ENCODE results near the gene MRPL54. TPM values are rescaled to one million over a fixed set of nuclear protein-coding genes. Genes with fewer than 3 reads are reported as not detected.

MRPL54 gene
- total RNA-seq, 1 donor from 2014 or later: 53.2 TPM

DNA sequence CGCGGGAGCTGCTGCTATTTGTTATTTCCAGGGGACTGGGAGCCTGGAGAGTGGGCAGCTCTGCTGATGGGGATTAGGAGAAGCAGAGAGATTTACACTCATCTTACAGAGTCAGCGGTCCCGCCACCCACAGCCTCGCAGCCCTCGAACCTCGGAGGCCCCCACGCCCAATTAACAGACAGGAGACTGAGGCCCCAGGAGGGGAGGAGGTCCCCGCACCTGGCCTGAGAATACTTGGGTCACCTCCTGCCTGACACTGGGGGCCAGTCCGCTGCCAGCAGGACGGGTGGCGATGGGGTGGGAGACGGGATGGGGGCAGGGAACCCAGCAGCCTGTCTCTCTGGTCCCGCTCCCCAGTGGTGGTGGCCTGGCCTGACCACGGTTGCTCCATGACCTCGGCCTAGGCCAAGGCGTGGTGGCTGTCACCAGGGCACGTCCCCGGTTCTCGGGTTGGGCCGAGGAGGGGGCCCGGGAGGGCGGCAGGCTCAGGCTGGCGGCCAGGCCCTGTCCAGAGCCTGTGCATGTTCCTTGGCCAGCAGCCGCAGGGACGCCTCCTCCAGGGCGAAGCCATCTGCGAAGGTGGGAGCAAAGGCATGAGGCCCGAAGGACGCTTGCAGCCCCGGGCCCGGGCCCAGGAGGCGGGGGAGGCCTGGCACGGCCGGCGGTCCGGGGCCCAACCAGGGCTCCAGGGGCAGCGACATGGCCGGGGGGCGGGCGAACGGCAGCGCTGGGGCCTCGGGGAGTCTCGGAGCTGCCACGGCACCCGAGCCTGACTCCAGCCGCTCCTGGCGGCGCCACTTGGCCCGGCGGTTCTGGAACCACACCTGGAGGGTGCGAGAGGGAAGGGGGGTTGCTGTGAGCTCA lies 7.9 kb downstream of the MRPL54 start:
- Mint-ChIP-seq H3K9me3 (ENCODE audit: unreplicated experiment) (no peaks in the 10 kb centered on the region), H3K4me1 (ENCODE audit: unreplicated experiment) (no peaks in the 10 kb centered on the region), H3K36me3 (ENCODE audit: unreplicated experiment) (peaks cover 10% of the 10 kb centered on the region), H3K4me3 (ENCODE audit: unreplicated experiment) (no peak overlapping the region), H3K27ac (ENCODE audit: unreplicated experiment) (no peak overlapping the region), H3K27me3 (ENCODE audit: unreplicated experiment) (no peaks in the 10 kb centered on the region)
- TF ChIP-seq CTCF (IDR thresholded peaks at IDR 0.05): no peak
- DNase-seq (ENCODE audit: extremely low spot score, unreplicated experiment): no peak

DNA sequence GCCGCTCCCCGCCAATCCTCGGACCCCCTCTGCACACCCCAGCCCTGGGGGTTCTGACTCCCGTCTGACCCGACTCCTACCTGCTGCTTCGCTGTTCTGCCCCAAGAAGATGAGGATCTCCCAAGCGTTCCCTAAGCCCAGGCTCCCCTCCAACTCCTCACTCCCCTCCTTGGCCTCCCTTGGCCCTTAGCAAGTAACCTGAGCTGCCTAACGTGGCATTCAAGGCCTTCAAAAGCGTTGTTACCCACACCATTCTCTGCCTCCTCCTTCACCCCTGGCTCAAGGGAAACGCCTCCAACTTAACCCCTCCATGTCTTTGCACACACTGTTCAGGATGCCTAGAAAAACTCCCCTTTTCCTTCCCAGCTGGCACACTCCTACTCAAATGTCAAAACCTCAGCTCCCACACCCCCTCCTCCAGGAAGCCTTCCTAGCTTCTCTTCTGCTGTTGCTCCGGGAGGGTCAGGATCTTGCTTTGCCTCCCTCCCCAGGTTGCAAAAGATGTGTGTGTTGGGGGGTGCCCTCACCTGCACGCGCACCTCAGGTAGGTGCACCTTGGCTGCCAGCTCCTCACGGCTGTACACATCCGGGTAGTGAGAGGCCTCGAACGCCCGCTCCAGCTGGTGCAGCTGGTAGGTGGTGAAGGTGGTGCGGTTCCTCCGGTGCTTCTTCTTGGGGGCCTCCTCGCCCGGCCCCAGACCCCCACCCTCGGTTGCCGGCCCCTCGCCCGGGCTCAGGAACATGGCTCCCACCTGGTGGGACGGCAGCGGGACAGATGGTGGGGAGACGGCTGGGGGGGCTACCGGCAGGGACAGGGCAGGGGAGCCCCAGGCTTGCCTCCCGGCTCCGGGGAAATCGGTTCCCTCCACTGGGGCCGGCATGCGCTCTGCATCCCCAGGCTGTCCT lies 8.8 kb downstream of the MRPL54 start:
- no peak overlapping the region for H3K4me3 Mint-ChIP-seq (ENCODE audit: unreplicated experiment)
- no peak for TF ChIP-seq CTCF (IDR thresholded peaks at IDR 0.05)
- no peaks in the 10 kb centered on the region for H3K9me3 Mint-ChIP-seq (ENCODE audit: unreplicated experiment)
- no peak overlapping the region for H3K27ac Mint-ChIP-seq (ENCODE audit: unreplicated experiment)
- no peaks in the 10 kb centered on the region for H3K4me1 Mint-ChIP-seq (ENCODE audit: unreplicated experiment)
- no peak for DNase-seq (ENCODE audit: extremely low spot score, unreplicated experiment)
- peaks cover 9% of the 10 kb centered on the region for H3K36me3 Mint-ChIP-seq (ENCODE audit: unreplicated experiment)
- no peaks in the 10 kb centered on the region for H3K27me3 Mint-ChIP-seq (ENCODE audit: unreplicated experiment)

- no peaks in the 10 kb centered on the region for H3K4me1 Mint-ChIP-seq (ENCODE audit: unreplicated experiment)
- DNase-seq (ENCODE audit: extremely low spot score, unreplicated experiment): no peak
- peaks cover 3% of the 10 kb centered on the region for H3K36me3 Mint-ChIP-seq (ENCODE audit: unreplicated experiment)
- no peak for TF ChIP-seq CTCF (IDR thresholded peaks at IDR 0.05)
- no peak within 1 kb of the TSS for H3K4me3 Mint-ChIP-seq (ENCODE audit: unreplicated experiment)
- H3K27me3 Mint-ChIP-seq (ENCODE audit: unreplicated experiment): no peaks in the 10 kb centered on the region
- no peaks in the 10 kb centered on the region for H3K9me3 Mint-ChIP-seq (ENCODE audit: unreplicated experiment)
- H3K27ac Mint-ChIP-seq (ENCODE audit: unreplicated experiment): no peak within 1 kb of the TSS
Measured at GRCh38 chr19:3771906-3772455, 9.5 kb downstream of the MRPL54 start, which contains the start of gene RAX2. RAX2 (minus strand) TSS chr19:3772228; CDS start chr19:3771742, 486 bp downstream.

GRCh38 chr19:3773814-3774515 lies 11.5 kb downstream of the MRPL54 start:
- no peak overlapping the region for H3K4me3 Mint-ChIP-seq (ENCODE audit: unreplicated experiment)
- no peak for TF ChIP-seq CTCF (IDR thresholded peaks at IDR 0.05)
- no peaks in the 10 kb centered on the region for H3K4me1 Mint-ChIP-seq (ENCODE audit: unreplicated experiment)
- H3K36me3 Mint-ChIP-seq (ENCODE audit: unreplicated experiment): peaks cover 2% of the 10 kb centered on the region
- H3K27ac Mint-ChIP-seq (ENCODE audit: unreplicated experiment): no peak overlapping the region
- no peaks in the 10 kb centered on the region for H3K9me3 Mint-ChIP-seq (ENCODE audit: unreplicated experiment)
- DNase-seq (ENCODE audit: extremely low spot score, unreplicated experiment): no peak
- no peaks in the 10 kb centered on the region for H3K27me3 Mint-ChIP-seq (ENCODE audit: unreplicated experiment)
